Measurements from ENCODE around the gene KIF1B.

- TF ChIP-seq CTCF (IDR thresholded peaks at IDR 0.05) (no peak), EZH2 (IDR thresholded peaks at IDR 0.05; ENCODE audit: borderline replicate concordance, insufficient read depth, low read depth, low read length, poor library complexity, severe bottlenecking) (no peak)
Observed at GRCh38 chr1:10196976-10197375, 13.4 kb upstream of the KIF1B start.

All from B cell (primary cell).